HEK293T (cell line): ENCODE results near the gene PI4K2A.
A peak's percentile ranks its signal among the peaks of the same experiment; 100 is the strongest.

Experiments used
- CTCF ChIA-PET: fragments of 350-600 bp; formaldehyde crosslinking; extraction: SDS; loops from one replicate; lab custom pipeline; 2021; ENCODE audit warnings: antibody characterized with exemption, inconsistent platforms; lab: Yijun Ruan, JAX
- POLR2A ChIA-PET: fragments of 350-600 bp; formaldehyde crosslinking; extraction: SDS; loops from one replicate; lab custom pipeline; 2020; ENCODE audit warnings: antibody characterized with exemption, inconsistent platforms; lab: Yijun Ruan, JAX
- DNase-seq: peaks from one replicate; pipeline ENCODE4 v3.0.0; 2012; ENCODE audit warnings: mixed read lengths; ENCODE audit errors: extremely low spot score
- ARNT ChIP-seq: fragments of 450-650 bp; IDR thresholded peaks from 2 replicates; pipeline ENCODE4 v1.6.1; 2017; ENCODE audit warnings: mild to moderate bottlenecking
- BHLHE40 ChIP-seq: fragments of 450-650 bp; IDR thresholded peaks from 2 replicates; pipeline ENCODE4 v1.6.1; 2016; ENCODE audit warnings: mild to moderate bottlenecking, moderate library complexity, borderline replicate concordance
- CTBP1 ChIP-seq: fragments of 450-650 bp; IDR thresholded peaks from 2 replicates; pipeline ENCODE4 v1.6.1; 2016; ENCODE audit warnings: borderline replicate concordance
- ELF4 ChIP-seq: fragments of 450-650 bp; IDR thresholded peaks from 2 replicates; pipeline ENCODE4 v1.6.1; 2017; ENCODE audit warnings: antibody characterized with exemption
- FOXA1 ChIP-seq: fragments of 450-650 bp; IDR thresholded peaks from 2 replicates; pipeline ENCODE4 v1.6.1; 2016; ENCODE audit warnings: mild to moderate bottlenecking
- FOXK2 ChIP-seq: fragments of 450-650 bp; IDR thresholded peaks from 2 replicates; pipeline ENCODE4 v1.6.1; 2016; ENCODE audit warnings: mild to moderate bottlenecking
- FOXM1 ChIP-seq: fragments of 450-650 bp; IDR thresholded peaks from 2 replicates; pipeline ENCODE4 v1.6.1; 2017; ENCODE audit warnings: mild to moderate bottlenecking, borderline replicate concordance
- HDGF ChIP-seq: fragments of 450-650 bp; IDR thresholded peaks from 2 replicates; pipeline ENCODE4 v1.6.1; 2017; ENCODE audit warnings: antibody characterized with exemption, borderline replicate concordance
- L3MBTL2 ChIP-seq: fragments of 450-650 bp; conservative IDR thresholded peaks from 2 replicates; pipeline ENCODE4 v1.6.1; 2016; ENCODE audit warnings: mild to moderate bottlenecking
- LEF1 ChIP-seq: fragments of 450-650 bp; IDR thresholded peaks from 2 replicates; pipeline ENCODE4 v1.6.1; 2017; ENCODE audit warnings: mild to moderate bottlenecking, borderline replicate concordance
- NFRKB ChIP-seq: fragments of 450-650 bp; IDR thresholded peaks from 2 replicates; pipeline ENCODE4 v1.6.1; 2016; ENCODE audit warnings: mild to moderate bottlenecking, moderate library complexity
- SP1 ChIP-seq: fragments of 450-650 bp; IDR thresholded peaks from 2 replicates; pipeline ENCODE4 v1.6.1; 2017
- SUZ12 ChIP-seq: fragments of 450-650 bp; IDR thresholded peaks from 2 replicates; pipeline ENCODE4 v1.6.1; 2016; ENCODE audit warnings: mild to moderate bottlenecking
- TARDBP ChIP-seq: fragments of 450-650 bp; IDR thresholded peaks from 2 replicates; pipeline ENCODE4 v1.6.1; 2016
- ZNF384 ChIP-seq: fragments of 450-650 bp; IDR thresholded peaks from 2 replicates; pipeline ENCODE4 v1.6.1; 2016
- TF ChIP-seq, protein P1 (sequence below): fragments of 450-650 bp; IDR thresholded peaks from 2 replicates; pipeline ENCODE4 v1.6.1; 2016

Gene PI4K2A

DNA sequence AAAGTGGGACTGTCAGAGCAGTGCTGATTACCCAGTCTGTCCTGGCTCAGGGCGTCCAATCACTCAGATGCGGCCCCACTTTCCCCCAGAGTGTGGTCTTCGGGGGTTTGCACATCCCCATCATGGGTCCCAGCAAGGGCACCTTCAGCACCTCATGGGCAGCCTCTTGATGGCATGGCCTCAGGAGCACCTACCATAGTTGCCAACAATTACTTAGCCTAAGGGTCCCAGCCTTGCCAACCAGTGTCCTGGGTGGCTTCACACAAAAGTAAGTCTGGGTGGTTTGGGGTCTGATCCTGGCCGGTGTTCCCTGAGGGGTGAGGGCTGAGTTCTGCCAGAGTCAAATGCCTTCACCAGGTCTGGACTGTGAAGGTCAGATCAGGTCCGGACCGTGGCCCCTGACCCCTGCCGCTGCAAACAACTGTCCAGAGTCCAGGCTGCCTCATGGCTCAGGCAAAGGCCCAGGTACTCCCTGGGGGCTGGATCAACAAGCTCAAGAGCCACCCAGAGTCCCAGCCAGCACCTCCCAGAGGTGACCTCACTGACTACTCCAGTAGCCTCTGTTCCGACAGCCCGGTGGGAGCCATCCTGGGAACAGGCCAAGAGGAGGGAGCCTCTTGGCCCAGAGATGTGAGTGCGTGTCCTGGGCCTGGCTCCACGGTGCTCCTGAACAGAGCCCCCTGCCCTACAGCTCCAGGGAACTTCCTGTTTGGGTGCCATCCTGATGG is 66.8 kb downstream of the PI4K2A start:
- TF ChIP-seq HDGF (no peak), ARNT (no peak), FOXK2 (no peak), NFRKB (no peak), SUZ12 (no peak)
- POLR2A ChIA-PET, result interaction anchor here (1.2 kb wide), 1 partner anchor 29 kb away, joined by 3 read pairs; the partner anchor contains the start of gene ZFYVE27
- CTCF ChIA-PET, result interaction anchor here (1.2 to 3.0 kb wide), 3 partner anchors 23 to 31 kb away, joined by 5 to 14 read pairs (median 5); partner anchors contain the start of gene ZFYVE27
- no peak for DNase-seq

DNA sequence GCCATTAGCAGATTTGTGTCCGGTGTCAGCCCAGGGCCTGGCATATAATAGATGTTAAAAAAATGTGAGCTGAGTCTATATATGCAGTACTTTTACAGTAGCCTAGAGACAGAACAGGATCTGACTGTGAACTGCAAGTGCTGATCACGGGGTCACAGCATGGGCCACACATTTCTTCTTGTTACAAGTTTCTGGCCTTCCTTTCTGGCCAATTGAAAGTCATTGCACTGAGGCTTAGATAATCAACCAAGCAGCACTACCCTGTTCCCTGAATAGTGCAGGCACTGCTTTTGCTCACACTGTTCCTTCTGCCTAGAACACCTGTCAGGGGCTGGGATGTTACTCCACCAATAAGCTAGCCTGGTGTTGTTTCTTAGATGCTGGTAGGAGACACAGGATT is 67.7 kb downstream of the PI4K2A start:
- DNase-seq, result no peak
- ChIA-PET CTCF (interaction anchor here (0.6 to 3.0 kb wide), 4 partner anchors 16 to 29 kb away, joined by 3 to 14 read pairs (median 4); partner anchors contain the start of gene ZFYVE27), POLR2A (interaction anchor here (1.2 kb wide), 1 partner anchor 29 kb away, joined by 3 read pairs; the partner anchor contains the start of gene ZFYVE27)
- TF ChIP-seq, protein P1, sequence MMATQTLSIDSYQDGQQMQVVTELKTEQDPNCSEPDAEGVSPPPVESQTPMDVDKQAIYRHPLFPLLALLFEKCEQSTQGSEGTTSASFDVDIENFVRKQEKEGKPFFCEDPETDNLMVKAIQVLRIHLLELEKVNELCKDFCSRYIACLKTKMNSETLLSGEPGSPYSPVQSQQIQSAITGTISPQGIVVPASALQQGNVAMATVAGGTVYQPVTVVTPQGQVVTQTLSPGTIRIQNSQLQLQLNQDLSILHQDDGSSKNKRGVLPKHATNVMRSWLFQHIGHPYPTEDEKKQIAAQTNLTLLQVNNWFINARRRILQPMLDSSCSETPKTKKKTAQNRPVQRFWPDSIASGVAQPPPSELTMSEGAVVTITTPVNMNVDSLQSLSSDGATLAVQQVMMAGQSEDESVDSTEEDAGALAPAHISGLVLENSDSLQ, result no peak
- TF ChIP-seq CTBP1 (no peak), SUZ12 (no peak), HDGF (no peak), TARDBP (no peak), ELF4 (no peak), ZNF384 (no peak), BHLHE40 (no peak)

DNA sequence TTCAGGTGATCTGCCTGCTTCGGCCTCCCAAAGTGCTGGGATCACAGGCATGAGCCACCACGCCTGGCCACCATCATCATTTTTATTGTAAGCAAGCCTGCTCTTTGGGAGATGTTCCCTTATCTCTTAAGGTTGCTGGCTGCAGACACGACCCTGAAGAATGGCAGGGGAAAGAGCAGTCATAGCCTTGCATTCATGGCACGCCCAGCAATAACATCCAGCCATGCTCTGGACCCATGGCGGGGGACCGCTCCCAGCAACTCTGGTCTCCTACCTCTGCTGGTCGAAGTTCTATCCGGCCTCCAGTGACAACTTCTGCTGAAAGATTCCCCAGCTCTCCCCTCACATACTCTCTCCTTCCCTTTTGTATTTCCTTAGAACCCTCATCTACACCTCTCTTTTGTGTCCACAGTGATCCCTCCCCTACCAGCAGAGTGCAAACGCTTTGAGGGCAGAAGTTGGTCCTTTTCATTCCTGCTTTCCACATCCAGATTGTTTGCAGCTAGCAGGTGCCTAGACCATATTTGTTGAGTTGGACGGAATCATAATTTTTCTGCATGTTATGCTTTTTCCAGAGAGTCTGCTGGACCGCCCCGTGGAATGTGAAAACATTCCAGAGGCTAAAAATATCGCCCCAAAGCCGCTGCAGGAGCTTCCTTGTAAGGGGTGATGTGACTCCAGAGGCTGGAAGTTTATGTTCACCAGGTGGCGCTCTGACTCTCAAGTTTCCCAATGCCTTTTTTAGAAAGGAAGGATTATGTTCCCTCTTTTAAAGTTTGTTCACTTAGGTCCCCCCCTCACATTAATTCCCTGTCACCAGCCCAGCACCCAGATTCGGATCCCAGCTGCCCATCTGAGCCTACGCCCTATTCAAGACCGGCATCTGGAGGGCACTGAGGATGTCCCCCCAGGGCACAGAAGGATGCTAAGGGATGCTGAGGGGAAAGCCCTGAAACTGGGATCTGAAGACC is 68.8 kb downstream of the PI4K2A start:
- peak; percentile 64 for DNase-seq
- CTCF ChIA-PET, result interaction anchor here (0.6 to 3.0 kb wide), 19 partner anchors 8 to 281 kb away, joined by 3 to 19 read pairs (median 5); partner anchors contain the start of genes AVPI1 and ZFYVE27
- TF ChIP-seq BHLHE40 (no peak), FOXM1 (no peak), ARNT (no peak), LEF1 (no peak), FOXK2 (no peak), FOXA1 (no peak), NFRKB (no peak), TARDBP (no peak), HDGF (no peak), SP1 (no peak), SUZ12 (no peak), L3MBTL2 (no peak), ZNF384 (no peak), CTBP1 (no peak), ELF4 (no peak)
- TF ChIP-seq, protein P1, result no peak
- POLR2A ChIA-PET, result interaction anchor here (1.3 to 2.4 kb wide), 3 partner anchors 8 to 27 kb away, joined by 5 to 9 read pairs (median 9); partner anchors contain the start of genes AVPI1 and ZFYVE27

DNA sequence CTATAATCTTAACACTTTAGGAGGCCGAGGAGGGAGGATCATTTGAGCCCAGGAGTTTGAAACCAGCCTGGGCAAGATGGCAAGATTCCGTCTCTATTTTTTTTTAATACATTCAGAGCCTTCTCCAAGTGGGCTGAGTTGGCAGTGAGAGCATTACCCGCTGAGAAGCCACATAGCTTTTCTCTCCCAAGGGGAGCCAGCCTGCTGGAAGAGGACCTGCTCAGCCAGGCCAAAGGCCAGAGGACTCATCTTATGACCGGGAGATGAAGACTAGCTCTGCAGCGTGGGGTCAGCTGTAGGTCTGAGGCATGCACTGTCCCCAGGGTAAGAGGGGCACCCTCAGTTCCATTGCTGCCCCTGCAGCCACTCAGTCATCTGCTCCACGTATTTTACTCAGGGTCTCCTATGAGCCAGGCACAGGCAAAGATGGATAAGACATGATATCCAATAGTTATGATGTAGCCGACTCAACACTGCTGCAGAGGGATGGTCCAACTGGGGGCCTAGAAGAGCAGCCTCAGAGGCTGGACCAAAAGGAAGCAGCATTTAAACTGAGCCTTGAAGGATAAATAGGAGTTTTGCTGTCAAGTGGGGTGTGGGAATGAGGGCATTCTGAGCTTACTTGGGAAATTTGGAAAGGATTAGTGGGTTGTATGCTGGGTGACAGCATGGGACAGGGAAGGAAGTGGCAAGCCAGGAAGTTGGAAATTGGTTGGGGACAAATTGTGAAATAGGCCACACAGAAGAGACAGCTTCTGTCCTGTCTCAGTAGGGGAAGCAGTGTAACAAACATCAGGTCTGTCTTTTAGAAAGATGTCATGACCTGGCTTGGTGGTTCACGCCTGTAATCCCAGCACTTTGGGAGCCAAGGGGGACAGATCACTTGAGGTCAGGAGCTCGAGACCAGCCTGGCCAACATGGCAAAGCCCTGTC is 71.4 kb downstream of the PI4K2A start:
- no peak for TF ChIP-seq FOXM1
- no peak for TF ChIP-seq ARNT
- TF ChIP-seq BHLHE40, result no peak
- TF ChIP-seq, protein P1, result no peak
- TF ChIP-seq TARDBP, result no peak
- TF ChIP-seq HDGF, result no peak
- no peak for TF ChIP-seq NFRKB
- no peak for TF ChIP-seq SUZ12
- no peak for TF ChIP-seq FOXK2
- TF ChIP-seq L3MBTL2, result no peak
- TF ChIP-seq FOXA1, result no peak
- TF ChIP-seq LEF1, result no peak
- TF ChIP-seq SP1, result no peak
- TF ChIP-seq CTBP1, result no peak
- no peak for TF ChIP-seq ZNF384
- TF ChIP-seq ELF4, result no peak
- DNase-seq, result no peak
- CTCF ChIA-PET, result interaction anchor here (1.1 to 2.5 kb wide), 2 partner anchors 10 to 37 kb away, joined by 3 to 17 read pairs; no protein-coding TSS in a partner anchor
- POLR2A ChIA-PET, result interaction anchor here (1.0 to 4.2 kb wide), 5 partner anchors 9 to 29 kb away, joined by 3 to 63 read pairs (median 42); partner anchors contain the start of genes AVPI1 and ZFYVE27
